Activated CD4-positive, alpha-beta T cell treated with anti-CD3 and anti-CD28 coated beads, Interleukin-2, Interleukin-4, amounts not matched to agents 100 ng/mL and 50 ng/mL, durations not matched to agents 16 hours and 8 hours (primary cell): ENCODE data around the gene CCDC200.
"Not testable (repeated sequence)": the region's sequence is repeated elsewhere in the genome, so short reads cannot be mapped to it uniquely, and the experiment has no call there.

Experiments used
- DNase-seq: peaks from one replicate; pipeline ENCODE4 v3.0.0-alpha.2; 2020; ENCODE audit warnings: low spot score

CCDC200 gene

DNA sequence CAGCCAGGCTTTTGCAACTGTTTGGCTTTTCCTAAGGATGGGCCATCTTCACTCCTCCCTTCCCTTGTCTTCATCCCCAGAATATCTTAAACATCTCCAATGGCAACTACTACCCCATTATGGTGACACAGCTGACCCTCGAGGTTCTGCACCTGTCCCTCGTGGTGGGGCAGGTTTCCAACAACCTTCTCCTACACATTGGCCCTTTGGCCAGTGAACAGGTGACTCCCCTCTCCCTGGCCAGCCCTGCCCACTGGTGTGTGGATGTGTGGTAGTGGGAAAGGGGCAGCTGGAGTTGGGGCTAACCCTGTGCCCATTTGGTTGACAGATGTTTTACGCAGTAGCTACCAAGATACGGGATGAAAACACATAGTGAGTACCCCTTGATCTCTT is 12.1 kb downstream of the CCDC200 start:
- DNase-seq, result no peak

GRCh38 chr17:43215341-43215740 is 13.1 kb downstream of the CCDC200 start:
- DNase-seq, result no peak

GRCh38 chr17:43213545-43213944 is 14.9 kb downstream of the CCDC200 start:
- DNase-seq, result no peak

- no peak for DNase-seq
Measured at GRCh38 chr17:43212641-43213490, 15.6 kb downstream of the CCDC200 start.

DNA sequence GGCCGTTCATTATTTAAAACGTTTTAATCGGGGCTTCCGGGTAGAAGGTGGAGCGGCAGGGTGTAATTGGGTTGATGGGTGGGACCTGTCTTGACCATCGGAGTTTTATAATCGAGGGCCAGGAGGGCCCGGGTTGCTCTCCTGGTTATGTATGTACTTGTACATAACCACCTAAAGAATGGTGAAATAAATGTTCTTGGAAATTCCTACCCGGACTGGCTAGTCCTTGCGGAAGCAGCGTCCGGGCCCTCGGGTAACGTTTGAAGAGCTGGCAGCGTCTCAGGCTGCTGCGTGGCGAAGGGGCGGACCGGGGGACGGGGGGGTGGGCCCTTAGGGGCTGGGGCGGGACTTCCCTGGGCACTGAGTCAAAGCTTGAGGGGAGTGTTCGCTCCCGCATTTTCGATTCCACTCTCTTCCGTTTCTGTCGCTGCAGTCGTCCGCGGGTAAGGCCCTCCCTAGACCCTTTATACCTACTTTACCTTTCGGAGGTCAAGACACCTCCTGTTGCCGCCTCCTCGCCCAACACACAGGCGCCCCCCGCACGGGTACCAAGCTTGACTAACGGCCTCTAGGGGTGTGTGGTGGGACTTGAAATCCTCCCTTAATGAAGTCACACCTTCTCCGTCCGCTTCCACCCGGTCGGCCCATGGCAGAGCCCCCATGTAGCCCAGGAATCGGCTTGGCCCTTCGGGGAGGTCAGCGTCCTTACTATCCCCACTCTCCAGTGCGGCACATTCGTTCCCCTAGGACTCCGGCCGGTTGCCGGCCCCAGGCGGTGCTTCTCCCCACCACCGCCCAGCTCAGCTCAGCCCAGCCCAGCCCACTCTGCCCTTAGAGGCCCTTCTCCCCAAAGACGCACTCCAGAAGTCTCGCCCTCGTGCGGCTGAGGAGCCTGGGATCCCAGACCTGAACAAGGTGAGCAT is 16.7 kb downstream of the CCDC200 start, which contains the start of gene TMEM106A:
Gene TMEM106A (plus strand): TSS at position 396 of the 923 bp plus-strand sequence. CDS start 1,167 bp downstream, outside the sequence.
- DNase-seq, result peak; percentile 81

GRCh38 chr17:43211123-43211479 is 17.3 kb downstream of the CCDC200 start:
- DNase-seq, result no peak

DNA sequence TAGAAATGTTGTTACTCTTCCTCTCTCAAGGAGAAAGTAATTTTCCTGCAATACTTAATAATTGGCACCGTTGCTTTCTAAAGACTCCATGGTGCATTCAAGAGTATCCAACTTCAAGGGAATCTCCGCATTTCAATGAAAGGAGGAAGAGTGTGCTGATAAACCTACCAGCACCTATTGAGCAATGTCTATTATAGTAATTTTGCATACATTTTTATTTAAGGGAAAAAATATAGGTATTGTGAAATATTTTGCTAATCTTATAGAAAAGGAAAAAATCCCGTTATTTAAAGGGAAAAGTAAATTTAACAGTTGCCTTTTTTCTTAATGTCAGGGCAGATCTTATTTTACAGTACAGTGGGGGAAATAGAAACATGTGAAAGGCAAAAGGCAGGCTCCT is 17.8 kb downstream of the CCDC200 start:
- DNase-seq, result no peak

DNA sequence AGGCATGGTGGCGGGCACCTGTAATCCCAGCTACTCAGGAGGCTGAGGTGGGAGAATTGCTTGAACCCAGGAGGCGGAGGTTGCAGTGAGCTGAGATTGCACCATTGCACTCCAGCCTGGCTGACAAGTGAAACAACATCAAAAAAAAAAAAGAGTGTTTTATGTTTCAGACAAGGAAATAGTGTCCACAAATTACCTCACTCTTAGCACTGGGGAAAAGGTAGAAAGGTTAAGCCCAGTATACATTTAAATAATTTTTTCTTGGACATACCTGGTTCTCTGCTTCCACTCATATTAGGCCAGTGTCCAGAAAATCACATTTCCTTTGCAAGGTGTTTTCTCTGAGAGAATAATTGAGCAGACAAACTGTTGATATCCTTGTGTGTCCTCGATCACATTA is 25.4 kb downstream of the CCDC200 start:
- not testable (repeated sequence) for DNase-seq

GRCh38 chr17:43200127-43200526 is 28.3 kb downstream of the CCDC200 start:
- no peak for DNase-seq

- no peak for DNase-seq
Measured at GRCh38 chr17:43199633-43200032, 28.8 kb downstream of the CCDC200 start.

- no peak for DNase-seq
Measured at GRCh38 chr17:43193251-43193650, 35.2 kb downstream of the CCDC200 start.

GRCh38 chr17:43186656-43187055 is 41.8 kb downstream of the CCDC200 start:
- not testable (repeated sequence) for DNase-seq

- DNase-seq, result no peak
Measured at GRCh38 chr17:43183921-43184320, 44.5 kb downstream of the CCDC200 start.

GRCh38 chr17:43176119-43176570 is 52.3 kb downstream of the CCDC200 start:
- no peak for DNase-seq

DNA sequence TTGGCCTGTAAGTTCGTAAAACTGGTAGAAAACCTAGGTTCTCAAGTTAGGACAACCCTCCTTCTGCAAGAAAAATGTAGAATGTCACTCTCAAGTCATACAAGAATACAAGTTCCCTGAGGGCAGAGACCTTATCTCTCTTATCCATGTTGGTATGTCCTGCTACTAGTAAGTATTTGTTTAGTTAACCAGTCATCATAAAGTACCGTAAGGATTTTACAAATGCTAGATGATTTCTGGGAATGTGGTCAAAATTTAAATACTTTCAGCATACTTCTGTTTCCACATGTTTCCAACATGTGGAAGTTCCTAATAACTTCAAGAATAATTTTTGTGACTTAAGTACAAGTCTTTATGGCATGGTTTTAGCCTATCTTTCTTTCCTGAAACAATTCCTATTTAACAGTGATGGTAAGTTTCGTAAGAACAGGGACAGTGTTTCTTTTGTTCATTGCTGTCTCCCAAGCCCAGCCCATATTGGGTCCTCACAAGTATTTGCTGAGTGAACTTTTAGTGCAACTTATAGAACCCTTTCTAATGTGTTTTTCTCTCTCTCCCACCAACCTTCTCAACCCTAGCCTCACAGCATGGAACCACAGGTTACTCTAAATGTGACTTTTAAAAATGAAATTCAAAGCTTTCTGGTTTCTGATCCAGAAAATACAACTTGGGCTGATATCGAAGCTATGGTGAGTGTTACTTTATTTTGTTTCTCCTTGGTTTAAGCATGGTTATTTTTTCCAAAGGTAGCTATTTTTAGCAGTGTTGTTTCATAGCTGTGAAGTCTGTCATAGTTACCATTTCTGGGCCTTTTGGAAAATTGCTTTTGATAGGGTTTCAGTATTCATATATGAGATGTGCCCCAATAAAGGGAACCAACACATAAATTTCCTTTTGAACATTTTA is 53.0 kb downstream of the CCDC200 start:
- DNase-seq, result no peak

GRCh38 chr17:43171586-43172487 is 56.6 kb downstream of the CCDC200 start:
- peak; percentile 12 for DNase-seq
